ENCODE results near the gene NF2.
A peak's percentile ranks its signal among the peaks of the same experiment; 100 is the strongest.

Gene NF2

GRCh38 chr22:29701155-29701999 lies 97.9 kb downstream of the NF2 start:
- peak; percentile 76 for DNase-seq (ENCODE audit: low read depth, low spot score)

- no peak for DNase-seq (ENCODE audit: low read depth, low spot score)
Observed at GRCh38 chr22:29702000-29702930, 98.8 kb downstream of the NF2 start.

- no peak for DNase-seq (ENCODE audit: low read depth, low spot score)
Observed at GRCh38 chr22:29702931-29703501, 99.6 kb downstream of the NF2 start.

- no peak for DNase-seq (ENCODE audit: low read depth, low spot score)
Observed at GRCh38 chr22:29703569-29704195, 100.2 kb downstream of the NF2 start.

- no peak for DNase-seq (ENCODE audit: low read depth, low spot score)
Observed at GRCh38 chr22:29704528-29705285, 101.3 kb downstream of the NF2 start.

- no peak for DNase-seq (ENCODE audit: low read depth, low spot score)
Observed at GRCh38 chr22:29705651-29706050, 102.2 kb downstream of the NF2 start.

GRCh38 chr22:29706486-29706885 lies 103.1 kb downstream of the NF2 start:
- peak; percentile 79 for DNase-seq (ENCODE audit: low read depth, low spot score)

- DNase-seq (ENCODE audit: low read depth, low spot score) = no peak
Observed at GRCh38 chr22:29707010-29707409, 103.6 kb downstream of the NF2 start.

- DNase-seq (ENCODE audit: low read depth, low spot score) = no peak
Observed at GRCh38 chr22:29707471-29707870, 104.0 kb downstream of the NF2 start.

GRCh38 chr22:29710193-29710592 lies 106.8 kb downstream of the NF2 start:
- DNase-seq (ENCODE audit: low read depth, low spot score) = no peak

- DNase-seq (ENCODE audit: low read depth, low spot score) = no peak
Observed at GRCh38 chr22:29710922-29711593, 107.6 kb downstream of the NF2 start.

- DNase-seq (ENCODE audit: low read depth, low spot score) = no peak
Observed at GRCh38 chr22:29712119-29712518, 108.7 kb downstream of the NF2 start.

- DNase-seq (ENCODE audit: low read depth, low spot score) = no peak
Observed at GRCh38 chr22:29713156-29713727, 109.8 kb downstream of the NF2 start.

GRCh38 chr22:29715240-29715639 lies 111.8 kb downstream of the NF2 start:
- DNase-seq (ENCODE audit: low read depth, low spot score) = peak; percentile 65

- DNase-seq (ENCODE audit: low read depth, low spot score) = no peak
Observed at GRCh38 chr22:29715705-29716104, 112.3 kb downstream of the NF2 start.

- DNase-seq (ENCODE audit: low read depth, low spot score) = peak; percentile 88
Observed at GRCh38 chr22:29716814-29717545, 113.5 kb downstream of the NF2 start.

GRCh38 chr22:29717789-29718188 lies 114.4 kb downstream of the NF2 start:
- no peak for DNase-seq (ENCODE audit: low read depth, low spot score)

GRCh38 chr22:29718949-29719898 lies 115.8 kb downstream of the NF2 start:
- DNase-seq (ENCODE audit: low read depth, low spot score) = no peak

Data from ELF-1 (cell line).